ENCODE data around the gene GPSM1.

The GPSM1 gene

DNA sequence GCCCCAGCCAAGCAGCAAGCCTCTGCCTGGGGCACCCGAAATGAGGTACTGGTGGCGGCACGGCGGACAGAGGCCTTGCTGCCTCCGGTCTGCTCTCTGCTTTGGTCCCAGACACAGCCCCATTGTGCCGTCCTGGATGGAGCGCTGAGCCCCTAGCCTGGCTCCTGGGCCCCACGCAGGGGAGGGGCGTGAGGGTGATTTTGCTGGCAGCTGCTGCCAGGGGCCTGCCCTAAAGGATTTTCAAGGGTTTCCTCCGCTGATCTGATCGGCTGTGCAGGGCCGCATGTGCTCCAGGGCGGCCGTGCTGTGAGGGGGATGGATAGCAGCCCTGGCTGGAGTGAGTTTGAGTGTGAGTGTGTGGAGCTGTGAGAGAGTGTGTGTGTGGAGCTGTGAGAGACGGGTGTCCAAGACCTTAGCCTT, 1.3 kb downstream of the GPSM1 start:
- Histone ChIP-seq H3K9me3 (no peaks in the 10 kb centered on the region), H3K4me3 (peak overlapping the region; percentile 62 to 87), H3K27ac (peak overlapping the region; percentile 73 to 81), H3K36me3 (peaks cover 0 to 10% (median 0%) of the 10 kb centered on the region in 3 donors), H3K27me3 (no peaks in the 10 kb centered on the region), H3K4me1 (peaks cover 3 to 35% (median 32%) of the 10 kb centered on the region in 4 donors)
- DNase-seq, result no peak
- intact Hi-C loops (cut with DNase I; ENCODE audit: low total_unique reads), result no loop called here
- TF ChIP-seq, protein P1, sequence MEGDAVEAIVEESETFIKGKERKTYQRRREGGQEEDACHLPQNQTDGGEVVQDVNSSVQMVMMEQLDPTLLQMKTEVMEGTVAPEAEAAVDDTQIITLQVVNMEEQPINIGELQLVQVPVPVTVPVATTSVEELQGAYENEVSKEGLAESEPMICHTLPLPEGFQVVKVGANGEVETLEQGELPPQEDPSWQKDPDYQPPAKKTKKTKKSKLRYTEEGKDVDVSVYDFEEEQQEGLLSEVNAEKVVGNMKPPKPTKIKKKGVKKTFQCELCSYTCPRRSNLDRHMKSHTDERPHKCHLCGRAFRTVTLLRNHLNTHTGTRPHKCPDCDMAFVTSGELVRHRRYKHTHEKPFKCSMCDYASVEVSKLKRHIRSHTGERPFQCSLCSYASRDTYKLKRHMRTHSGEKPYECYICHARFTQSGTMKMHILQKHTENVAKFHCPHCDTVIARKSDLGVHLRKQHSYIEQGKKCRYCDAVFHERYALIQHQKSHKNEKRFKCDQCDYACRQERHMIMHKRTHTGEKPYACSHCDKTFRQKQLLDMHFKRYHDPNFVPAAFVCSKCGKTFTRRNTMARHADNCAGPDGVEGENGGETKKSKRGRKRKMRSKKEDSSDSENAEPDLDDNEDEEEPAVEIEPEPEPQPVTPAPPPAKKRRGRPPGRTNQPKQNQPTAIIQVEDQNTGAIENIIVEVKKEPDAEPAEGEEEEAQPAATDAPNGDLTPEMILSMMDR (IDR thresholded peaks at IDR 0.05), result no peak

DNA sequence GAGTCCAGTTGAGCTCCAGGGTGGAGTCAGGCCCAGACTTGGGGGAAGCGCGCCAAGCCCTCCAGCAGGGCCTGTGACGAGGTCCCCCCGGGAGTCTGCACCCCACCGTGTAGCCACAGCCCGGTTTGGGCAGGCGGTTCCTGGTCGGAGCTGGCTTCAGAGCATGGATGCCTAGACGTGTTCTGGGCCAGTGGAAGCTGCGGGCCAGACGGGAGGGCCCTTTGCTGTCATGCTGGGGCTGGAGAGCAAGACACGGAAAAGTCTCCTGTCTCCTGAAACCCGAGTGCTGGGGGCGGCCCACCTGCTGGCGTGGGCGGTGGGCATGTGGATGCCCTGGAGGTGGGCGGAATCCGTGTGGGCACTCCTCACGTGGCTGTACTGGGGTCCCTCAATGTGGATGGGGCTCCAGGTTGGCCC, 1.9 kb downstream of the GPSM1 start:
- Histone ChIP-seq H3K36me3 (peaks cover 0 to 13% (median under 1%) of the 10 kb centered on the region in 3 donors), H3K4me3 (peak overlapping the region in 1 of 2 donors; percentile 87), H3K9me3 (no peaks in the 10 kb centered on the region), H3K27ac (no peak overlapping the region), H3K27me3 (no peaks in the 10 kb centered on the region), H3K4me1 (peaks cover 3 to 35% (median 32%) of the 10 kb centered on the region in 4 donors)
- DNase-seq, result no peak
- TF ChIP-seq, protein P1 (IDR thresholded peaks at IDR 0.05), result no peak
- intact Hi-C loops (cut with DNase I; ENCODE audit: low total_unique reads), result no loop called here

DNA sequence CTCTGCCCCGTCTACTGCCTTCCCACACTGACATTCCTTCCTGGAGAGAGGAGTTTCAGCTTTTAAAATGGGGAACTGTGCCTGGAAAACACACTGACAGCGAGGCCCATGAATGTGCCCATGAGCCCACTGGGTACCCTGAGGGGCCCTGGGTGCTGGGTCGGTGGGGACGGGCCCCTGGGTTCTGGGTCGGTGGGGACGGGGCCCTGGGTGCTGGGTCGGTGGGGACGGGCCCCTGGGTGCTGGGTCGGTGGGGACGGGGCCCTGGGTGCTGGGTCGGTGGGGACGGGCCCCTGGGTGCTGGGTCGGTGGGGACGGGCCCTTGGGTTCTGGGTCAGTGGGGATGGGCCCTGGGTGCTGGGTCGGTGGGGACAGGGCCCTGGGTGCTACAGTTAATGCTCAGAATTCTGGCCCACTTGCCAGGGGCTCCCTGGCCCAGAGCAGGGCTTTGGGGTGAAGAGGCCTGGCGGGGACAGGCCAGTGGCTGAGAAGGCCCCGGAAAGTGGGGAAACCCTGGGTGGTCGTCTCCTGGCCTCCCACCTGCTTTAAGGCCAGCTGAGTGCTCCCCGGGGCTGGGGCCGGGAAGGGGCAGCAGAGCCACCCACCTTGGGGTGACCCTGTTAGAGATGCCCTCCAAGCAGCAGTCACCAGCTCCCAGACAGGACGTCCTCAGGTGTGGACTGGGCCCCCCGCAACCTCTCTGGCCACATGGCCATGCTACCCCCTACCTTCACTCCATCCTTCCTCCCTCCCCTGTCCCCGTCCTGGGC, 2.5 kb downstream of the GPSM1 start:
- no peak for DNase-seq
- peaks cover 3 to 35% (median 32%) of the 10 kb centered on the region in 4 donors for H3K4me1 ChIP-seq

DNA sequence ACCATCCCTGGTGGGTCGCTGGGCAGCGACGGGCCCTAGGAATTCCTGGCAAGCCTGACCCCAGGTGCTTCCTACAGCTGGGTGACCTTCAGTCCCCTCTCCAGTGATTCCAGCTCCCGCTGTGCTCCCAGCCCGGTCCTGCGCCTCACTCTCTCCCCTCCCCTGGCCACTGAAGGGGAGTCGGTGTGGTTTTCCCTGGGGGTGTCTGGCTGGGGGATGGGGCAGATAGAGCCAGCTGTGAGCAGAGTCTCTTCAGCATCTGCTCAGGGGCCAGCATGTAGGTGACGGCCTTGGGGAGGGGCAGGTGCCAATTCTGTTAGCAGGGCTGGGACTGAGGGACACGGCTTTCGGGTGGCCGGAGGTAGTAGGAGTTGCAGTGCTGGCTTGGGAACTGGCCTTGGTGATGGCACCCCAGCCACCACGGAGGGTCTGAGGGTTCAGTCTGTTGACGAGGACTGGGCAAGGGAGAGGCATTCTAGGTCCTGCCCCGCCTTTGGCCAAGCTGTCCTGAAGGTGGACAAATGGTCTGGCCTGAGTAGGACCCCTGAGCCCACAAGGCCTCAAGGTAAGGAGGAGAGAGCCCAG, 3.2 kb downstream of the GPSM1 start:
- no peaks in the 10 kb centered on the region for H3K9me3 ChIP-seq
- no peak overlapping the region for H3K4me3 ChIP-seq
- intact Hi-C loops (cut with DNase I; ENCODE audit: low total_unique reads), result no loop called here
- H3K27ac ChIP-seq, result no peak overlapping the region
- TF ChIP-seq, protein P1 (IDR thresholded peaks at IDR 0.05), result no peak
- no peaks in the 10 kb centered on the region for H3K27me3 ChIP-seq
- H3K36me3 ChIP-seq, result peaks cover 0 to 24% (median 3%) of the 10 kb centered on the region in 3 donors
- DNase-seq, result no peak
- peaks cover 3 to 35% (median 32%) of the 10 kb centered on the region in 4 donors for H3K4me1 ChIP-seq

More for the DNA sequence above, 2.5 kb downstream of the GPSM1 start:
- H3K9me3 ChIP-seq, result no peaks in the 10 kb centered on the region
- H3K4me3 ChIP-seq, result no peak overlapping the region
- no peaks in the 10 kb centered on the region for H3K27me3 ChIP-seq
- intact Hi-C loops (cut with DNase I; ENCODE audit: low total_unique reads), result no loop called here
- H3K36me3 ChIP-seq, result peaks cover 0 to 19% (median 3%) of the 10 kb centered on the region in 3 donors
- TF ChIP-seq, protein P1 (IDR thresholded peaks at IDR 0.05), result no peak
- no peak overlapping the region for H3K27ac ChIP-seq

DNA sequence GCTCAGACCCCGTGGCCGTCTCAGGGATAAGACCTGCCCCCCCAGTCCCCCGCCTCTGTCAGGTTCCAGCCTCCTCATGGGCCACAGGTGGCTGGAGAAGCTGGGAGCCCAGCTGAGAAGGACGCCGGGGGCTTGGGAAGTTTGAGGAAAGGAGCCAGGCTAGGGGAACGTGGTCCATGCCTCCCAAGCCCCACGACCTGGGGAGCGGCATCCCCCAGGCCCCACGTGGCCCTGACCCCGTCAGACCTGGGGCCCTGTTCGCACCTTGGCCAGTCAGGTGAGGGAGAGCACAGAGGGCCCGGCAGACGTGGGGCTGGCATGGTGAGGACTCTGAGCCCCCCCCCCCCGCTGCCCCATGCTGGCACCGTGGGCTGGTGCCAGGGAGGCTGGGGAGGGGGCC, 3.7 kb downstream of the GPSM1 start:
- no peak for DNase-seq
- no peaks in the 10 kb centered on the region for H3K9me3 ChIP-seq
- H3K4me3 ChIP-seq, result no peak overlapping the region
- TF ChIP-seq, protein P1 (IDR thresholded peaks at IDR 0.05), result no peak
- H3K36me3 ChIP-seq, result peaks cover 0 to 29% (median 3%) of the 10 kb centered on the region in 3 donors
- H3K27ac ChIP-seq, result no peak overlapping the region
- H3K27me3 ChIP-seq, result no peaks in the 10 kb centered on the region
- H3K4me1 ChIP-seq, result peaks cover 3 to 32% (median 28%) of the 10 kb centered on the region in 4 donors
- intact Hi-C loops (cut with DNase I; ENCODE audit: low total_unique reads), result no loop called here
